HG02840 (cell line): ENCODE data around the gene GNGT2.

ENCODE experiments used
- ATAC-seq: cut with Tn5 transposase; IDR thresholded peaks from one replicate; pipeline ENCODE4 v1.9.1; 2021; ENCODE audit warnings: mild to moderate bottlenecking, moderate library complexity, moderate number of reproducible peaks; ENCODE audit not compliant: unreplicated experiment, low FRiP score

Gene GNGT2

DNA sequence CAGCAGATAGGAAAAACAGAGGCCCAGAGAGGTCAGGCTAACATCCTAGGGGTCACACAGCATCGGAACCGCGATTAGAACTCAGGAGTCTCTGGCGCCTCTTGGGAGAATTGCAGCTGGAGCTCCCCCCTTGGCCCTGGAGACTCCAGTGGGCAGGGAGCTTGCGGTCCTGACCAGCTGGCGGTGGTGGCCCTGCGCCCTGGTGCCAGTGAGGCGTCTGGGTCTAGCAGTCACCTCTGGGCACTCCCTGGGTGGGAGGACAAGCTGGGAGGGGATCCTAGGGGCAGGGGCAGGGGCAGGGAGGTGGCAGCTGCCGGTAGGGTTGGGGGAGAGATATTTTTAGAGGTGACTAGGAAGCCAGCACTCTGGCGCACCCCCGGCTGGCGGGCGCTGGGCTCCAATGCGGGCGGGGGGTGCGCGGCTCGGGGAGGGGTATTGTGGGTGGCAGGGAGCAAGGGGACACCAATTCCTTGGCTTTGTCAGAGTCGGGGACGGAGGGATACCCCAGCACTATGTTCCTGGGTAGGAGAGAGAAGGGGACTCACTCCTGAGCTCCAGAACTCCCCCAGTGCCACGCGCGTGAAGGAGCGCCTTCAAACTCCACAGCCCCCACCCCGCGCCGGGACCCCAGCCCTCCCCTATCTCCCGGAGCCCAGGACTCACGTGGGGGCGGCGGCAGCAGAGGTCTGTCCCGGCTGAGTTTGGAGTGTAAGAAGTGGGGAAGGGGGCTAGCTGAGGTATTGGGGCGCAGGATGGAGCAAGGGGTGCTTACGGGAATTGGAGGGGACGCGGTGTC, 19.6 kb upstream of the GNGT2 start:
- no peak for ATAC-seq

DNA sequence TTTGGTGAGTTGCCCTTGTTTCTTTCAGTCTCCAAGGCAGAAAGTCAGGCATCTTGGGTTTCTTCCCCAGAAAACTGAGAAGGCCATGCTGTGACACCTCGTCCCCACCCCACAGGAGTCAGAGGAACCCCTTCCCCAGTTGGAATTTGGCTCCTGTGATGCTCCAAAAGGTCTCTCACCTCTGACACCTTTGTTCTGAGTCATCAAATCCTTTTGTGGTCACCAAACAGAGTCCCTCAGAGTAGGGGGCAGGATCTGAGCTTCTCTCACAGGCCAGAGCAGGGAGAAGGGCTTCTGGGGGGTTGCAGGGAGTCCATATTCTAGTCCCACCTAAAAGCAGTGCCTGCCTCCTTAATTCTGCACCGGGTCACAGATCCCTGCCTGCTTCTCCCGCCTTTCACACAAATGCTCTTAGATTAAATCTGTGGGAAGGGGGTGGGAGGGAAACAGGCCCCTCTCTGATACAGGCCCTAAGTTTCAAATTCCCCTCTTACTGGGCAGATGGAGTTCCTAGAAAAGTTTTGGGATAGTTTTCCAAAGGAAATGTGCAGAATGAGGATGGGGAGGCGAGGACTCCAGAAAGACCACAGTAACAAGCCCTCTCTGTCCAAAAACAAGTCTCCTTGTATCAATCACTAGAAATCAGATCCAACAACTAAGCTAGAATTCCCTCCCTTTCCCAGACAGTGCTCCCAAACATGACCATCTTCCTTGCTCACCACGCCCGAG, 18.9 kb upstream of the GNGT2 start:
- ATAC-seq = no peak

GRCh38 chr17:49227436-49228261, 17.3 kb upstream of the GNGT2 start:
- no peak for ATAC-seq

- ATAC-seq = no peak
Observed at GRCh38 chr17:49226771-49227435, 16.5 kb upstream of the GNGT2 start.

- ATAC-seq = no peak
Observed at GRCh38 chr17:49225554-49226236, 15.3 kb upstream of the GNGT2 start.

DNA sequence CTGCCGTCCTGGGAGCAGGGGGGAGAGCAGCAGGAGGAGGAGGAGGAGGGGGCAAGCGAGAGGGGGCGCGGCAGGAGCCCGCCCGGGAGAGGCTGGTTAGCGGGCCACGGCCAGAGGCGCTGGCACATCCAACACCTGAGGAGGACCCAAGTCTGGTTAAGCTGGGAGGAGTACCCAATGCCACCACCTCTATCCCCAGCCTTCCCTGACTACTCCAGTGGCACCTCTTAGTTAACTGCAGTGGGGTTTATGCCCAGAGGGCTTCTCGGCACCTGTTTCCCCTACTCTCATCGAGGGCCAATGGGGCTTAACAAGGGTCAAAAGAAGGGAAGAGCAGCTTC, 14.6 kb upstream of the GNGT2 start:
- ATAC-seq = no peak

GRCh38 chr17:49224198-49224996, 14.0 kb upstream of the GNGT2 start:
- ATAC-seq = no peak

- no peak for ATAC-seq
Observed at GRCh38 chr17:49223517-49224197, 13.3 kb upstream of the GNGT2 start.

DNA sequence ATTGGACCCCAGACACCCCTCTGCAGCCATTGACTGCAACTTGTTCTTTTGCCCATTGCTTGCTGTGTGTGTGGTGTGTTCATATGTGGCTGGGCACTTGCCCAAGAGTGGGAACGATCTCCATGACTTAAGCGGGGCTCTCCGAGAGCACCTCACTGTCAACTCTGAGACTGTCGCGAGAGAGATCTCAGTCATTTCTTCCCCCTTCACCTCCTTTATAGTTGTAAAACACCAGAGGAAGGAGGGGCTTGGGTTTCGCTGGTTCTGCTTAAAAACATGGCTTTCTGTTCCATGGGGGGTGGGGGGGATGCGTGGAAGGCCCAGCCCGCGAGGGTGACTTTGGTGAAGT, 12.8 kb upstream of the GNGT2 start:
- no peak for ATAC-seq

- ATAC-seq = no peak
Observed at GRCh38 chr17:49219987-49220386, 9.6 kb upstream of the GNGT2 start.

DNA sequence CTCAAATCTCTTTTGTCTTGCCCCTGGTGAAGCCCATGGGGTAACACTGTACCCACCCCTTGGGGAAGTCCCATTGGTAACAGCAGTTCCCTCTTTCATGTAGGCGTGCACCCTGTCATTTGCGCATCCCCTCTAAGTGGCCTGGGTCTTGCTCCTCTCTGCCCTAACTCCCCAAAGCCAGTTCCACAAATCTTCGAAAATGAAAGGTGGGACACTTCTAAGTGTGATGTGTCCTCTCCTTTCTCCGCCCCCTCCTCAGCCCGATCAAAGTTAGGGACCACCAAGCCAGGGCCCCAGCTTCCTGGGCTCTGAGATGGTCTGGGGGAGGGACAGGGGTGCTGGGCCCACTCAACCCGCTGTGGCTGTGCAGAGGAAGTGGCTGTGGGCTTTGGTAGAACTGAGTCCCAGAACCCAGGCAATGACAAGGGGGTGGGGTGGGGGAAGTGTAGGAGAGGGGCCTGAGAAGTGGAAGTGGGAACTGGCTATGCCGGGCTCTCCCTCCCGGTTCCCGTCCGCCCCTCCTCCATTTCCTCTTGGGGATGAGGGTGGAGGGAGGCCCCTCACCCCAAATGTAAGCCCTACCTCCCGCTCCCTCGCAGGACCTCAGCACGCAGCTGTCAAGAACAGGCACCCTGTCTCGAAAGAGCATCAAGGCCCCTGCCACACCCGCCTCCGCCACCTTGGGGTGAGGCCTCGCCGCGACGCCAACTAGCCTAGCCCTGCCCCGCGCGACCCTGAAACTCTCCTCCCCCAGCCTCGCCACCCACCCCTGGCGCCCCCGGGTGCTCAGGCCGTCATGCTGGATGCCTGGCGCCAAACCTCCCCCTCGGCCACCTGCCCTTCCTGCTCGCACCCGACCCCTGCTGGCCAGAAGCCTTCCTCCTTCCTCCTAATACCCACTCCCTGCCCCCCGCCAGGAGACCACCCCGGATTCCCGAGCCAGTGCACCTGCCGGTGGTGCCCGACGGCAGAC, 8.9 kb upstream of the GNGT2 start:
- ATAC-seq = no peak

GRCh38 chr17:49217651-49218413, 7.5 kb upstream of the GNGT2 start:
- no peak for ATAC-seq

DNA sequence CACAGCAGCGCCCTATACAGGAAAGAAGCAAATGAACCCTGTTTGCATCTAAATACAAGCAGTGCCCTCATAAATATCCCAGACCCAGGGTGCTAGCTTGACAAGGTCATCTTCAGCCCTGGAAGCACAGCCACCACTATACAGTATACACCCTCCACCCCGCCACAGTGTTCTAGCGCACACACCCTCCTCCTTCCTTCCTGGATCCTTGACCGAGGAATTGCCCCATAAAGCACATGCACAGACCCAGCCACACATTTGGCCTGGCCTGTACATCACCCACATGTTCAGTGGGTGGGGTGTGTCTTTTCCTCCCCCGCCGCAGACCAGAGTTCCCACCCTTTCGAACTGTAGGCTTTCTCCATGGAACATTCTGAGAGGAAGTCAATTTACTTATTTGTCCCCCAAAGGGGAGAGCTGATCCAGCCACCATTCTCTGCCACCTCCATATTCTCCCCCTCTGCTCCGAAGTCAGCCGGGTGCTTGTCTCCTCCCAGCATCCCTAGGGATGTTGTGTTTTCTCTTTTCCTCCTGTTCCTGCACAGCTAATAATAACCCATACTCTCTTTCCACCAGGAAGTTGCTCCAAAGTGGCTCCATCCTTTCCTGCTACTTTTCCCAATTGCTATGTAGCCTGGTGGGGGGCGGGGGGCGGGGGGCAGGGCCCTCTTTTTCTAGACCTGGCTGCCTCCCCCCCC, 6.7 kb upstream of the GNGT2 start:
- ATAC-seq = no peak

- no peak for ATAC-seq
Observed at GRCh38 chr17:49216482-49216881, 6.1 kb upstream of the GNGT2 start.

DNA sequence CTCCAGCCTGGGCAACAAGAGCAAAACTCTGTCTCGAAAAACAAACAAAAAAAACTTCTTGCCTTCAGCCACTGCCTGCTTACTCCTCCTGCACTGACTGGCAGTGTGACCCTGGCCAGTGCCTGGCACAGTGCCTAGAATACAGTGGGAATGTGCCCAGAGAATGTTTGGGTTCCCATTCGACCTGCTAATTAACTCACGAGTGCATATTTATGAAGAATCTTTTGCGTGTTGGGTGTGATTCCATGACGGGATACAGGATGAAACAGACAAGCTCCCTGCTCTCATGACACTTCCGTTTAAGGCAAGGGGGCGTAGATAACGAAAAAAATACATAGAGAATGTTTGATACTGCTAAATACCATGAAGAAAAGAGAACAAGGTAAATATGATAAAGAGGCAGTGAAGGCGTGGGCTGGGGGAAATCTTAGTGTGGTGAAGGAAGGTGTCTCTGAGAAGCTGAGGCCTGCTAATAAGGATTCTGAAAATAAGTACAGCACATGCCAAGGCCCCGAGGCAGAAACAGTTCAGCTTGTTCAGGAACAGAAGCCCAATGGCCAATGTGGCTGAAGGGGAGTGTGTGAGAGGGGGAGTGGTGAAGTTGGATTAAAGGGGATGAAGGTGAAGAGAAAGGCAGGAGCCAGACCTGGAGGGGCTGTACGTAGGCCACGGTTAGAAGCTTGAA, 4.4 kb upstream of the GNGT2 start:
- no peak for ATAC-seq

GRCh38 chr17:49213847-49214246, 3.5 kb upstream of the GNGT2 start:
- no peak for ATAC-seq
